ENCODE results near the gene CARMIL3.
"Not testable (repeated sequence)": the region's sequence is repeated elsewhere in the genome, so short reads cannot be mapped to it uniquely, and the experiment has no call there.

CARMIL3 gene

GRCh38 chr14:24042746-24043145 is 9.1 kb upstream of the CARMIL3 start:
- DNase-seq: no peak

- not testable (repeated sequence) for DNase-seq
Observed at GRCh38 chr14:24049002-24049401, 2.8 kb upstream of the CARMIL3 start.

- not testable (repeated sequence) for DNase-seq
Observed at GRCh38 chr14:24050753-24051152, 1.1 kb upstream of the CARMIL3 start.

- no peak for DNase-seq
Observed at GRCh38 chr14:24051176-24051788, 527 bp upstream of the CARMIL3 start.

GRCh38 chr14:24052656-24053547 is 1.1 kb downstream of the CARMIL3 start:
- no peak for DNase-seq

GRCh38 chr14:24053548-24054323 is 1.9 kb downstream of the CARMIL3 start:
- DNase-seq: no peak

GRCh38 chr14:24054324-24054641 is 2.5 kb downstream of the CARMIL3 start:
- DNase-seq: no peak

- DNase-seq: no peak
Observed at GRCh38 chr14:24054646-24055045, 2.8 kb downstream of the CARMIL3 start.

- DNase-seq: no peak
Observed at GRCh38 chr14:24055971-24056799, 4.4 kb downstream of the CARMIL3 start.

- no peak for DNase-seq
Observed at GRCh38 chr14:24056800-24057184, 5.0 kb downstream of the CARMIL3 start.

- DNase-seq: no peak
Observed at GRCh38 chr14:24057271-24057670, 5.5 kb downstream of the CARMIL3 start.

GRCh38 chr14:24057867-24058259 is 6.1 kb downstream of the CARMIL3 start:
- no peak for DNase-seq

- peak; percentile 24 for DNase-seq
Observed at GRCh38 chr14:24058260-24058950, 6.6 kb downstream of the CARMIL3 start.

- no peak for DNase-seq
Observed at GRCh38 chr14:24058951-24059475, 7.2 kb downstream of the CARMIL3 start.

- no peak for DNase-seq
Observed at GRCh38 chr14:24059841-24060388, 8.1 kb downstream of the CARMIL3 start.

- no peak for DNase-seq
Observed at GRCh38 chr14:24060443-24060842, 8.6 kb downstream of the CARMIL3 start.

- no peak for DNase-seq
Observed at GRCh38 chr14:24060984-24061913, 9.4 kb downstream of the CARMIL3 start.

- DNase-seq: no peak
Observed at GRCh38 chr14:24062216-24062980, 10.6 kb downstream of the CARMIL3 start.

GRCh38 chr14:24063263-24063836 is 11.5 kb downstream of the CARMIL3 start:
- no peak for DNase-seq
